Epithelial cell of proximal tubule (primary cell): ENCODE data around the gene SPG7. TPM values are rescaled to one million over a fixed set of nuclear protein-coding genes. Genes with fewer than 3 reads are reported as not detected.

ENCODE experiments used
- DNase-seq: peaks from one replicate; pipeline ENCODE4 v3.0.0-alpha.2; 2011; ENCODE audit warnings: low read depth
- H3K4me3 ChIP-seq: 2 replicates; pipeline ENCODE4 v1.5.1; 2011; ENCODE audit warnings: low read depth, mild to moderate bottlenecking, low read length
- CTCF ChIP-seq: conservative IDR thresholded peaks from 2 replicates; pipeline ENCODE4 v1.5.1; 2012; ENCODE audit warnings: low read depth, mild to moderate bottlenecking, low read length
- total RNA-seq: library from RNA; depleted of rRNA; stranded (reverse); fragments of >200 nt; gene quantifications from 2 replicates; pipeline ENCODE4 v1.2.3, GENCODE V29; 2015

The SPG7 gene
- total RNA-seq, 1 donor from 2014 or later, result 66.7 TPM

GRCh38 chr16:89549007-89549700, 41.0 kb downstream of the SPG7 start:
- DNase-seq, result no peak
- no peak overlapping the region for H3K4me3 ChIP-seq
- TF ChIP-seq CTCF, result no peak

GRCh38 chr16:89550421-89551007, 42.3 kb downstream of the SPG7 start:
- no peak for DNase-seq
- TF ChIP-seq CTCF, result no peak

GRCh38 chr16:89552329-89552728, 44.1 kb downstream of the SPG7 start:
- no peak overlapping the region for H3K4me3 ChIP-seq
- no peak for TF ChIP-seq CTCF
- no peak for DNase-seq

More at GRCh38 chr16:89550421-89551007, 42.3 kb downstream of the SPG7 start:
- H3K4me3 ChIP-seq, result no peak overlapping the region

GRCh38 chr16:89552913-89553312, 44.7 kb downstream of the SPG7 start:
- no peak overlapping the region for H3K4me3 ChIP-seq
- DNase-seq, result no peak
- no peak for TF ChIP-seq CTCF

GRCh38 chr16:89553733-89554132, 45.5 kb downstream of the SPG7 start:
- no peak overlapping the region for H3K4me3 ChIP-seq
- no peak for DNase-seq
- no peak for TF ChIP-seq CTCF

- no peak for DNase-seq
- no peak overlapping the region for H3K4me3 ChIP-seq
- TF ChIP-seq CTCF, result no peak
Observed at GRCh38 chr16:89554343-89554742, 46.1 kb downstream of the SPG7 start.

- no peak for DNase-seq
- no peak for TF ChIP-seq CTCF
- H3K4me3 ChIP-seq, result no peak overlapping the region
Observed at GRCh38 chr16:89555265-89555664, 47.1 kb downstream of the SPG7 start.
